Urinary bladder (tissue), 4 donors: ENCODE measurements around the gene SYNJ2. TPM values are rescaled to one million over a fixed set of nuclear protein-coding genes. Genes with fewer than 3 reads are reported as not detected.
"Not testable (repeated sequence)": the region's sequence is repeated elsewhere in the genome, so short reads cannot be mapped to it uniquely, and the experiment has no call there.

ENCODE experiments used
- DNase-seq: peaks from one replicate; pipeline ENCODE4 v3.0.0-alpha.2; 2015; ENCODE audit errors: extremely low spot score
- H3K27ac ChIP-seq: one replicate; pipeline ENCODE4 v1.5.1; 2013; ENCODE audit warnings: low read depth, mild to moderate bottlenecking, moderate library complexity
- H3K36me3 ChIP-seq: one replicate; pipeline ENCODE4 v1.6.1; 2013; ENCODE audit warnings: mild to moderate bottlenecking, moderate library complexity; ENCODE audit not compliant: insufficient read depth
- H3K4me1 ChIP-seq: one replicate; pipeline ENCODE4 v1.6.1; 2013; ENCODE audit warnings: mild to moderate bottlenecking, moderate library complexity; ENCODE audit not compliant: insufficient read depth
- H3K4me3 ChIP-seq: one replicate; pipeline ENCODE4 v1.5.1; 2013; ENCODE audit warnings: low read depth, low read length
- WGBS: extraction: QIAGEN DNeasy Blood & Tissue Kit; methylation state at CpG from one replicate; pipeline ENCODE4 v1.1.7; 2013; 5-methylcytosine and 5-hydroxymethylcytosine counted together
- polyA plus RNA-seq: library from polyadenylated mRNA; stranded (reverse); fragments of 200-250 nt; gene quantifications from one replicate; pipeline ENCODE4 v1.2.3, GENCODE V29; 2013
- total RNA-seq: library from RNA; depleted of rRNA; stranded (reverse); fragments of >200 nt; gene quantifications from one replicate; pipeline ENCODE4 v1.2.3, GENCODE V29; 2014
- donor health status: healthy with polysubstance abuse.
- donor health status: healthy.

The SYNJ2 gene
- total and polyA plus RNA-seq, 2 donors, result 10.7 to 14.3 TPM

GRCh38 chr6:157964100-157964499 is 17.6 kb upstream of the SYNJ2 start:
- no peak for DNase-seq
- H3K4me1 ChIP-seq, result no peaks in the 10 kb centered on the region
- H3K36me3 ChIP-seq, result no peaks in the 10 kb centered on the region
- no peak overlapping the region for H3K27ac ChIP-seq
- no peak overlapping the region for H3K4me3 ChIP-seq
- WGBS, result 48% methylated on average over 3 of the region's 3 CpGs

- 97% methylated on average over 3 of the region's 3 CpGs for WGBS
- no peak for DNase-seq
- Histone ChIP-seq H3K4me1 (no peaks in the 10 kb centered on the region), H3K4me3 (no peak overlapping the region), H3K36me3 (no peaks in the 10 kb centered on the region), H3K27ac (no peak overlapping the region)
Observed at GRCh38 chr6:157965387-157965786, 16.3 kb upstream of the SYNJ2 start.

GRCh38 chr6:157966589-157966977 is 15.1 kb upstream of the SYNJ2 start:
- no peak overlapping the region for H3K4me3 ChIP-seq
- WGBS, result 78% methylated on average over 8 of the region's 8 CpGs
- H3K27ac ChIP-seq, result no peak overlapping the region
- DNase-seq, result no peak
- no peaks in the 10 kb centered on the region for H3K36me3 ChIP-seq
- H3K4me1 ChIP-seq, result no peaks in the 10 kb centered on the region

- H3K4me1 ChIP-seq, result no peaks in the 10 kb centered on the region
- no peak overlapping the region for H3K27ac ChIP-seq
- H3K4me3 ChIP-seq, result no peak overlapping the region
- H3K36me3 ChIP-seq, result no peaks in the 10 kb centered on the region
- WGBS, result 80% methylated on average over 6 of the region's 6 CpGs
- DNase-seq, result no peak
Observed at GRCh38 chr6:157967020-157967419, 14.6 kb upstream of the SYNJ2 start.

- Histone ChIP-seq H3K4me1 (no peaks in the 10 kb centered on the region), H3K4me3 (no peak overlapping the region), H3K36me3 (no peaks in the 10 kb centered on the region), H3K27ac (no peak overlapping the region)
- no peak for DNase-seq
- 84% methylated on average over 8 of the region's 8 CpGs for WGBS
Observed at GRCh38 chr6:157967486-157967885, 14.2 kb upstream of the SYNJ2 start.

- H3K4me3 ChIP-seq, H3K36me3 ChIP-seq, H3K4me1 ChIP-seq, DNase-seq, H3K27ac ChIP-seq: not testable (repeated sequence)
- WGBS, result 92% methylated on average over 3 of the region's 3 CpGs
Observed at GRCh38 chr6:157972177-157972576, 9.5 kb upstream of the SYNJ2 start.

GRCh38 chr6:157974341-157974894 is 7.2 kb upstream of the SYNJ2 start:
- no peaks in the 10 kb centered on the region for H3K4me1 ChIP-seq
- H3K4me3 ChIP-seq, result no peak overlapping the region
- 77% methylated on average over 9 of the region's 9 CpGs for WGBS
- H3K27ac ChIP-seq, result no peak overlapping the region
- DNase-seq, result no peak
- no peaks in the 10 kb centered on the region for H3K36me3 ChIP-seq

- Histone ChIP-seq H3K4me1 (no peaks in the 10 kb centered on the region), H3K36me3 (no peaks in the 10 kb centered on the region), H3K4me3 (no peak overlapping the region), H3K27ac (no peak overlapping the region)
- DNase-seq, result no peak
- 90% methylated on average over 3 of the region's 3 CpGs for WGBS
Observed at GRCh38 chr6:157974967-157975366, 6.7 kb upstream of the SYNJ2 start.

- Histone ChIP-seq H3K36me3 (no peaks in the 10 kb centered on the region), H3K27ac (no peak overlapping the region), H3K4me3 (no peak overlapping the region), H3K4me1 (no peaks in the 10 kb centered on the region)
- DNase-seq, result no peak
- WGBS, result 97% methylated on average over 2 of the region's 2 CpGs
Observed at GRCh38 chr6:157975456-157975855, 6.2 kb upstream of the SYNJ2 start.

GRCh38 chr6:157976345-157977175 is 5.1 kb upstream of the SYNJ2 start:
- Histone ChIP-seq H3K4me3 (no peak overlapping the region), H3K27ac (no peak overlapping the region), H3K4me1 (no peaks in the 10 kb centered on the region), H3K36me3 (no peaks in the 10 kb centered on the region)
- 93% methylated on average over 21 of the region's 21 CpGs for WGBS
- DNase-seq, result no peak

GRCh38 chr6:157977176-157977804 is 4.4 kb upstream of the SYNJ2 start:
- Histone ChIP-seq H3K27ac (no peak overlapping the region), H3K4me3 (no peak overlapping the region), H3K4me1 (no peaks in the 10 kb centered on the region), H3K36me3 (no peaks in the 10 kb centered on the region)
- WGBS, result 91% methylated on average over 10 of the region's 10 CpGs
- no peak for DNase-seq

GRCh38 chr6:157978021-157978783 is 3.5 kb upstream of the SYNJ2 start:
- no peak for DNase-seq
- 83% methylated on average over 16 of the region's 16 CpGs for WGBS
- no peaks in the 10 kb centered on the region for H3K36me3 ChIP-seq
- no peak overlapping the region for H3K4me3 ChIP-seq
- H3K27ac ChIP-seq, result no peak overlapping the region
- no peaks in the 10 kb centered on the region for H3K4me1 ChIP-seq

GRCh38 chr6:157980288-157981131 is 1.2 kb upstream of the SYNJ2 start:
- no peaks in the 10 kb centered on the region for H3K36me3 ChIP-seq
- DNase-seq, result no peak
- 48% methylated on average over 19 of the region's 19 CpGs for WGBS
- no peaks in the 10 kb centered on the region for H3K4me1 ChIP-seq
- peak overlapping the region; percentile 84 for H3K4me3 ChIP-seq
- H3K27ac ChIP-seq, result no peak overlapping the region
